Mesenteric fat pad (tissue), 1 donor: ENCODE data around the gene RARA. TPM values are rescaled to one million over a fixed set of nuclear protein-coding genes. Genes with fewer than 3 reads are reported as not detected.
"Not testable (repeated sequence)": the region's sequence is repeated elsewhere in the genome, so short reads cannot be mapped to it uniquely, and the experiment has no call there.

ENCODE experiments used
- DNase-seq: peaks from one replicate; pipeline ENCODE4 v3.0.0-alpha.2; 2020; ENCODE audit warnings: low spot score
- total RNA-seq: library from RNA; stranded (reverse); fragmentation: NEBNext Ultra II Directional; extraction: Animal tissue kit (Norgen Biotek cat#: 25700); gene quantifications from one replicate; pipeline ENCODE4 v1.2.1, GENCODE V29; 2021
- donor health status: DM: yes; HTN: yes; CAD: no.

RARA gene
- total RNA-seq, 1 donor from 2014 or later = 70.3 TPM

DNA sequence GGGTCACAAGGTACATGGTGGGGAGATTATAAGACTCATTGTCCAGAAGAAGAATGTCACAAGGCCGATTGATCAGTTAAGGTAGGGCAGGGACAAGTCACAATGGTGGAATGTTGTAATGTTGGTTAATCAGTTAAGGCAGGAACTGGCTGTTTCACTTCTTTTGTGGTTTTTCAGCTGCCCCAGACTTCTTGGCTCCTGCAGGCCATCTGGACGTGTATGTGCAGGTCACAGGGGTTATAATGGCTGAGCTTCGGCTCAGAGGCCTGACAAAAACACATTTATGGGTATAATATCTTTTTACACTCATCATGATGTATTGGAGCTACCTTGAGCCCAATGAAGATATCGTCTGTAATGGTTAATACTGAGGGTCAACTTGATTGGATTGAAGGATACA, 63.7 kb downstream of the RARA start:
- not testable (repeated sequence) for DNase-seq

DNA sequence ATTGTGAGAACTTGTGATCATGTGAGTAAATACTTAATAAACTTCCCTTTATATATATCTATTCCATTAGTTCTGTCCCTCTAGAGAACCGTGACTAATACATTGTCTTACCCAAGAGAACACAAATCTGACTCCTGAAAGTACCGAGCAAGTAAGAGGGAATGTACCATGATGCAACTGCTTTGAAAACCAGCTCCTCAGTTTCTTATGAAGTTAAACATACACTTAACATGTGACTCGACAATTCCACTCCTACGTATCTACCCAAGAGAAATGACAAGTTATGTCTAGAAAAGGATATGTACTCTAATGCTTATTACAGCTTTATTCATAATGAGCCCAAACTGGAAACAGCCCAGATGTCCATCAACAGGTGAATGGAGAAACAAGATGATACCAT, 64.3 kb downstream of the RARA start:
- no peak for DNase-seq

DNA sequence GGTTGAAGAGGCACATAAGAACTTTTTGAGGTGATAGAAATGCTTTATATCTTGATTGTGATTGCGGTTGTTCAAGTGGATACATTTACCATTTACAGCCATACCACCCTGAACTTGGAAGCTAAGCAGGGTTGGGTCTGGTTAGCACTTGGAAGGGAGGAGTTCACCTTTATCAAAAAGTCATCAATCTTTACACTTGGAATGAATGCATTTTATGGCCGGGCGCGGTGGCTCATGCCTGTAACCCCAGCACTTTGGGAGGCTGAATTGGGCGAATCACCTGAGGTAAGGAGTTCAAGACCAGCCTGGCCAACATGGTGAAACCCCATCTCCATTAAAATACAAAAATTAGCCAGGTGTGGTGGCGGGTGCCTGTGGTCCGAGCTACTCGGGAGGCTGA, 65.0 kb downstream of the RARA start:
- no peak for DNase-seq

DNA sequence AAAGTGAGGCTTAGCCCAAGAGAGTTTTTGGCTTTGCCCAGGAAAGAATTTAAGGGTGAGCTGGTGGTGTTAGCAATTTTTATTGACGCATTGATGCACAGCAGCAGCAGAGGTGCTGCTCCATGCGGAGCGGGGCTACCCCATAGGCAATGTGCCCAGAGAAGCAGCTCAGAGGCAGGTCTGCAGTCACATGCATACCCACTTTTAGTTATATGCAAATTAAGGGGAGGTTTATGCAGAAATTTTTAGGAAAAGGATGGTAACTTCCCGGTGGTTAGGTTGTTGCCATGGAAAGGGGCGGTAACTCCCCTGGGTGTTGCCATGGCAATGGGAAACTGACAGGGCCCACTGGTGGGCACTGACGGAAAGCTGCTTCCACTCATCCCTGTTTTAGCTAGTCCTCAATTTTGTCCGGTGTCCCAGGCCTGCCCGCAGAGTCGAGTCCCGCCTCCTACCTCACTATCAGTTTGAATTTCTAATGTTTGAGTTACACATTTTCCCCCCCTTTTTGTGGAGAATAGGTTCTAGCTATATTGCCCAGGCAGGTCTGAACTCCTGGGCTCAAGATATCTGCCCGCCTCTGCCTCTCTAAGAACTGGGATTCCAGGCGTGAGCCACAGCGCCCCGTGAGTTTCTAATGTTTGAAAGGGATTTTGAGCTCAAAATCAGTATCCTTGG, 66.0 kb downstream of the RARA start:
- DNase-seq = no peak

DNA sequence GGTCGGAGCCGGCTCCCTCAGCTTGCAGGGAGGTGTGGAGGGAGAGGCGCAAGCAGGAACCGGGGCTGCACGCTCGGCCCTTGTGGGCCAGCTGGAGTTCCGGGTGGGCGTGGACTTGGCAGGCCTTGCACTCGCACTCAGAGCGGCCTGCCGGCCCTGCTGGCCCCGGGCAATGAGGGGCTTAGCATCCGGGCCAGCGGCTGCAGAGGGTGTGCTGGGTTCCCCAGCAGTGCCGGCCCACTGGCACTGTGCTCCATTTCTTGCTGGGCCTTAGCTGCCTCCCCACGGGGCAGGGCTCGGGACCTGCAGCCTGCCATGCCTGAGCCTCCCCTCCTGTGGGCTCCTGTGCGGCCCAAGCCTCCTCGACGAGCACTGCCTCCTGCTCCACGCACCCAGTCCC, 66.8 kb downstream of the RARA start:
- DNase-seq = not testable (repeated sequence)

DNA sequence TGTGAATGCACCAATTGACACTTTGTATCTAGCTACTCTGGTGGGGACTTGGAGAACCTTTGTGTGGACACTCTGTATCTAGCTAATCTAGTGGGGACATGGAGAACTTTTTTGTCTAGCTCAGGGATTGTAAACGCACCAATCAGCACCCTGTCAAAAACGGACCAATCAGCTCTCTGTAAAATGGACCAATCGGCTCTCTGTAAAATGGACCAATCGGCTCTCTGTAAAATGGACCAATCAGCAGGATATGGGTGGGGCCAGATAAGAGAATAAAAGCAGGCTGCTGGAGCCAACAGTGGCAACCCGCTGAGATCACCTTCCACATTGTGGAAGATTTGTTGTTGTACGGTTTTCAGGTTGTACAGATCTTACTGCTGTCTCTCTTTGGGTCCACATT, 67.6 kb downstream of the RARA start:
- DNase-seq = not testable (repeated sequence)

DNA sequence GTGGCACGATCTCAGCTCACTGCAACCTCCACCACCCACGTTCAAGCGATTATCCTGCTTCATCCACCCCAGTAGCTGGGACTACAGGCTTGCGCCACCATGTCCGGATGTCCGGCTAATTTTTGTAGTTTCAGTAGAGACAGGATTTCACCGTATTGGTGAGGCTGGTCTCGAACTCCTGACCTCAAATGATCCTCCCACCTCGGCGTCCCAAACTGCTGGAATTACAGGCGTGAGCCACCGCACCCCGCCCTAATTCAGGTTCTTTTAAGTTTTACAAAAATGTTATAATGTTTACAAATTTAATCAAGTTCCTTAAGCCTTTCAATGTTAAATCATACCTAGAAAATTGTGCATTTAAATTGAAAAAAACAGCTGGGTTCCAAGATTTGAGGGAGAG, 68.9 kb downstream of the RARA start:
- no peak for DNase-seq

DNA sequence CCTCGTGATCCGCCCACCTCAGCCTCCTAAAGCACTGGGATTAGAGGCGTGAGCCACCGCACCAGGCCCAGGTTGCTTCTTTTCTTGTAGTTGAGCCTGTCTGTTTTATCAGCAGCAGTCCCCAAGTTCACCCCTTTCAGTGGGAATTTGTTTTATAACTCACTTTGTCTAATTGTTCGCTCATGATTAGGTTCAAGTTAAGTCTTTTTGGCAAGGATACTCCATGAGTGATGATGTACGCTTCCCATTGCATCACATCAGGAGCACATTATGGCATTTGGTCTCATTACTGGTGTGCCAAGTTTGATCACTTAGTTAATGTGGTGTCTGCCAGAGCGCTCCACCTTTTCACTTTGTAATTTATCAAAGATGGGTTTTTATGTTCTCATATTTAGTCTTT, 70.0 kb downstream of the RARA start:
- no peak for DNase-seq

DNA sequence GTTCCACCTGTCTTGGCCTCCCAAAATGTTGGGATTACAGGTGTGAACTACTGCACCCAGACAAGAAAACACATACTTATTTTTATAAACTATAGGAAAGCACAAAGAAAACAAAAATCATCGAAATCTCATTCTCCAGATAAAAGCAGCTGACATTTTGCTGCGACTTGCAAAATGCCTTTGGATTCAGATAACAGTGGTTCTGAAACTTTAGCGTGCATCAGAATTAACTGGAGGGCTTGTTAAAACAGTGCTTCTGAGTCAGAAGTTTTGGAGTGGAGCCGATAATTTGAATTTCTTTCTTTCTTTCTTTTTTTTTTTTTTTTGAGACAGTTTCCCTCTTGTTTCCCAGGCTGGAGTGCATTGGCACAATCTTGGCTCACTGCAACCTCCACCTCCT, 73.3 kb downstream of the RARA start:
- DNase-seq = no peak

DNA sequence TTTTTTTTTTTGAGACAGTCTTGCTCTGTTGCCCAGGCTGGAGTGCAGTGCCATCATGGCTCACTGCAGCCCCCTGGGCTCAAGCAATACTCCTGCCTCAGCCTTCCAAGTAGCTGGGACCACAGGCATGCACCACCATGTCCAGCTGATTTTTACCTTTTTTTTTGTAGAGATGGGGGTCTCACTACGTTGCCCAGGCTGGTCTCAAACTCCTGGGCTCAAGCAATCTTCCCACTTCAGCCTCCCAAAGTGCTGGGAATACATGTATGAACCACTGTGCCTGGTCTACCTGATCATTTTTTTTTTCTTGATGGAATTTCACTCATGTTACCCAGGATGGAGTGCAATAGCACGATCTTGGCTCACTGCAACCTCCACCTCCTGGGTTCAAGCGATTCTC, 77.6 kb downstream of the RARA start:
- not testable (repeated sequence) for DNase-seq

DNA sequence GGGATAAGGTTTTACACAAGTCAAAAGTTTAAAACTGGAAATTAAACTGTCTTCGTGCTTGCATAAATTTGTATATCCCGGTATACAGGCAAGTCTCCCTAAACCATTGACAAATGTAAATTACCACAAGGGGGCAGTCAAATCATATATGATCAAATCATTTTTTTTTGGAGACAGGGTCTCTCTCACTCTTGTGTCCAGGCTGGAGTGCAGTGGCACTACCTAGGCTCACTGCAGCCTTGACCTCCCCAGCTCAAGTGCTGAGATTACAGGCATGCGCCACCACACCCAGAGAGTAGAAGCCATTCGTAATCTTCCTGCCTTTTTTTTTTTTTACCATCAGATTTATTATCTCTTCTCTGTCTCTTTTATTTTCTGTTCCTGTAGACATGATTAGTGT, 90.2 kb downstream of the RARA start:
- no peak for DNase-seq

DNA sequence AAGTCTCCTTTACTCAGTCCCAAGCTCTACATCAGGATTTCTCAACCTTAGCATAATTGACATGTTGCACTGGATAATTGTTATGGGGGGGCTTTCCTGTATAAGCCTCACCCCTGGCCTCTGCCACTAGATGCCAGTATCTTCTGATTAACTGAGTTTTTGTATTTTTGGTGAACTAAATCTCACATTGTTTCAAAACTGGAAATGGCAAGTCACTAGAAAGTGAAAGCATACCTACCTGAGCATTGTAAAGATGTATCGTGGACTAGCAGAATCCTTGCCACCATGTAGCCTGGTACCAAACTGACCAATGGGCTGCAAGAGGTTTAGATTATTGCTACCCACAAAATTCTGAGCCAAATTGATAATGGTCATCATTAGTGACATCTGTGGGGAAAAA, 93.7 kb downstream of the RARA start:
- no peak for DNase-seq

DNA sequence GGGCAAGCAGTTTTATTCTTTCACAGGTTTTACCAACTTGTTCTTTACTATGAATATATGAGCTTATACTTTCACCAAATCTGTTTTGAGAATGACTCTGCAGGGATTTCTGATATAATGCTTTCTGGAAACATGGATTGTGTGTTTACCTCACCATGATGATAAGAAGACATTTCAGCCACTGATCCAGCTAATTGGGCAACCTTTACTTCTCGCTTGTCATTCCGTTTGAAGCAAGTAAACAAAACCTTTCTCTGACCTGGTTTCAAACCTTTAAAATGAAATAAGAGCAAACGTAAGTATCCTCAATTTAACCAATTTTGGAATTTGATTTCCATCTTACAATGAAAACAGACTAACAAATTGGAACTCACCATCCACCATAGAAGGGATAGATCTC, 95.0 kb downstream of the RARA start:
- DNase-seq = no peak

Other genes starting within 250 kb of the RARA start
- gene THRA, start 246.2 kb upstream of the RARA start, total RNA-seq = 74.7 TPM
- 15.5 TPM for gene NR1D1, start 208.6 kb upstream of the RARA start, total RNA-seq
- gene MSL1, start 187.2 kb upstream of the RARA start, total RNA-seq = 77.0 TPM
- gene CASC3, start 168.6 kb upstream of the RARA start, total RNA-seq = 84.4 TPM
- 10.1 TPM for gene RAPGEFL1, start 131.7 kb upstream of the RARA start, total RNA-seq
- 29.5 TPM for gene WIPF2, start 89.9 kb upstream of the RARA start, total RNA-seq
- gene CDC6, start 21.3 kb upstream of the RARA start, total RNA-seq = 2.4 TPM
- 0.77 TPM for gene GJD3, start 55.6 kb downstream of the RARA start, total RNA-seq
- 0.48 TPM for gene TOP2A, start 108.7 kb downstream of the RARA start, total RNA-seq
- gene IGFBP4, start 134.3 kb downstream of the RARA start, total RNA-seq = 1,107 TPM
- 0.16 TPM for gene TNS4, start 192.4 kb downstream of the RARA start, total RNA-seq